Adrenal gland (tissue), 12 donors: ENCODE results near the gene PROK2. TPM values are rescaled to one million over a fixed set of nuclear protein-coding genes. Genes with fewer than 3 reads are reported as not detected.

Experiments used
- polyA plus RNA-seq, 3 donors: library from polyadenylated mRNA; stranded (reverse); fragments of 200-250 nt in 2 of 3; fragments of 350-450 nt in 1 of 3; fragmentation: Illumina TruSeq in 1 of 3; extraction: RNeasy Lipid Tissue Mini Kit (QIAGEN cat#74804) in 1 of 3; gene quantifications; one replicate each; pipeline ENCODE4 v1.2.3, GENCODE V29; 2013 to 2014
- small RNA-seq, 2 donors: library from RNA; depleted of rRNA; stranded (forward); fragments of <200 nt; gene quantifications; one replicate each; pipeline ENCODE3, GENCODE V24; 2016
- total RNA-seq, 9 donors: library from RNA; depleted of rRNA in 4 of 9; stranded (reverse); fragments of >200 nt in 4 of 9; fragments of 120-200 nt in 1 of 9; fragmentation: NEBNext Ultra II Directional in 1 of 9; extraction: Animal tissue kit (Norgen Biotek cat#: 25700) in 1 of 9; gene quantifications; one replicate each; pipeline versions ENCODE4 v1.1.0 to v1.2.4, GENCODE V29; 2013 to 2023
- donor health status: healthy with polysubstance abuse.
- donor health status: Bipolar disorder and iron deficiency.
- donor health status: DM: yes; HTN: yes; CAD: no.
- donor health status: DM: no; HTN: no; CAD: no.
- donor health status: DM: no; HTN: no; CAD: no.
- donor health status: DM: yes; HTN: yes; CAD: no.

PROK2 gene
- total and polyA plus RNA-seq, 12 donors, result 0.06 to 0.29 (median 0.18) TPM; not detected in 7

Small RNAs within 50 kb of the gene (small RNA-seq; reads per million reads assigned to genes)
- 0 reads per million in 2 donors for gene RN7SL271P

Other genes with a start within 250 kb of the PROK2 start
- 10 to 100 TPM; 15.4 to 42.7 (median 30.2) TPM for gene FOXP1, start 201.4 kb downstream of the PROK2 start, total RNA-seq
- 10 to 100 TPM in 2 of 3 donors, 1 to 10 TPM in 1; 7.6 to 26.5 (median 12.2) TPM for gene FOXP1, start 201.4 kb downstream of the PROK2 start, polyA plus RNA-seq
- gene EIF4E3, start 59.7 kb downstream of the PROK2 start, total RNA-seq, result 10 to 100 TPM in 5 of 9 donors, 1 to 10 TPM in 4; 2.3 to 16.1 (median 11.9) TPM
- gene EIF4E3, start 59.7 kb downstream of the PROK2 start, polyA plus RNA-seq, result 10 to 100 TPM in 1 of 3 donors, 1 to 10 TPM in 2; 5.0 to 13.1 (median 7.9) TPM
- gene GPR27, start 31.3 kb downstream of the PROK2 start, total RNA-seq, result 1 to 10 TPM in 6 of 9 donors, under 1 TPM in 2, not detected in 1; 0.48 to 3.7 (median 2.1) TPM
- gene GPR27, start 31.3 kb downstream of the PROK2 start, polyA plus RNA-seq, result 1 to 10 TPM in 2 of 3 donors, under 1 TPM in 1; 0.98 to 3.9 (median 1.6) TPM